ENCODE results near the gene YRDC. TPM values are rescaled to one million over a fixed set of nuclear protein-coding genes. Genes with fewer than 3 reads are reported as not detected.
A peak's percentile ranks its signal among the peaks of the same experiment; 100 is the strongest.

YRDC gene
- total RNA-seq, 3 donors from 2014 or later, result 178 to 187 (median 178) TPM

DNA sequence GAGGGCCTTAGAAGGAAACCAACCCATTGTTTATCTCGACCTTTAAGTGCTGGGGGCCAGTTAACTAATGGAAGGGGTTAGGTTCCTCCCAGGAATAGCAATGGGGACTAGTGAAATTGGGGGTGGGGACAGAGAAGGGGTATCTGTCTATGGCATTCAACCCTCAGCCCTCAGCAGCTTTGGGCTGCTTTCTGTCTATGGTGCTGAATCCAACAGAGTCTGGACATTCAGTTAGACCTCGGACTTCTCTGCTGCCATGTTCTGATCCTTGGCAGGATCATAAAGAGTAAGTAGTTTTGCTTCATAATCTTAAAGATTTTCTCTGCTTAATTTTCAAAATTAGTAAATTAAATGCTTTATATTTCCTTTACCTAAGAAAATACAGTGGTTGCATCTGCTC is 40.5 kb downstream of the YRDC start:
- H3K9me3 Mint-ChIP-seq, result no peaks in the 10 kb centered on the region
- H3K36me3 Mint-ChIP-seq (ENCODE audit: insufficient read depth), result no peaks in the 10 kb centered on the region
- H3K27me3 Mint-ChIP-seq (ENCODE audit: low read depth), result peaks cover 81% of the 10 kb centered on the region
- peaks cover 14% of the 10 kb centered on the region for H3K4me1 Mint-ChIP-seq (ENCODE audit: low read depth)
- H3K4me3 Mint-ChIP-seq, result no peak overlapping the region
- DNase-seq (no peak), ATAC-seq (no peak)

DNA sequence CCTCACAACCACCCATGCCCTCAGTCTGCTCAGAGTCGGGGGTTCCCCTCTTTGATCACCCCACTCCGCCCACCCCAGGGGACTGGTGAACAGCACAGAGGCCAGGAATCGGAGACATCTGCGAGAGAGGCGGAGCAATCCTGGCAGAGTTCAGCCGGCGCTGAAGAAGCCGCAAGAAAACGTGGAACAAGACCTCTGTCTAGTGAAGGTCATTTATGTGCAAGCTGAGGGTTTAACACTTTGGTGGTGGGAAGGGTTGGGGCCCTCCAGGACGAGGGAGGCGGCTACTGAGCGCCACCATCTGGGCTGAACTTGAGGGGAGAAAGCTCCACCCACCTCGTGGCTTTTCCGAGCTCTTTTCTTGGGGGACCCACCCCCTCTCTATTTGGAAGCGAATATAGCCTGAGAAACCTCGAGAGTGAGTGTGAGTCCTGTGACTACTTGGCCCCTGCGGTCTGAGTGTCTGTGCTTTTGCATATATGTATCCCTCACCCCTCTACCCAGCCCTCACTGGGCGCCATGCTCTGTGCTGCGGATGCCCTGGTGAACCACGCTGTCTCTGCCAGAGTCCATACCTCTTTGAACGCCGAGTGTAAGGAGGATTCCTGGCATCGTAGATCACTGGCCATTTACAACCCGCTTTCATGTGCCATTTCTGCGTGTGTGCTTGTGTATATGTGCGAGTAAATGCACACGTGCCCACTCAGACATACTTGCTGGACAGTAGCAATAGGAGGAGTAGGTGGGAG is 41.9 kb downstream of the YRDC start:
- no peak for DNase-seq
- Mint-ChIP-seq H3K9me3 (no peaks in the 10 kb centered on the region), H3K36me3 (ENCODE audit: insufficient read depth) (no peaks in the 10 kb centered on the region), H3K4me1 (ENCODE audit: low read depth) (peaks cover 14% of the 10 kb centered on the region), H3K27me3 (ENCODE audit: low read depth) (peaks cover 90% of the 10 kb centered on the region), H3K4me3 (peak overlapping the region; percentile 29)
- ATAC-seq, result peak; percentile 69 to 72

DNA sequence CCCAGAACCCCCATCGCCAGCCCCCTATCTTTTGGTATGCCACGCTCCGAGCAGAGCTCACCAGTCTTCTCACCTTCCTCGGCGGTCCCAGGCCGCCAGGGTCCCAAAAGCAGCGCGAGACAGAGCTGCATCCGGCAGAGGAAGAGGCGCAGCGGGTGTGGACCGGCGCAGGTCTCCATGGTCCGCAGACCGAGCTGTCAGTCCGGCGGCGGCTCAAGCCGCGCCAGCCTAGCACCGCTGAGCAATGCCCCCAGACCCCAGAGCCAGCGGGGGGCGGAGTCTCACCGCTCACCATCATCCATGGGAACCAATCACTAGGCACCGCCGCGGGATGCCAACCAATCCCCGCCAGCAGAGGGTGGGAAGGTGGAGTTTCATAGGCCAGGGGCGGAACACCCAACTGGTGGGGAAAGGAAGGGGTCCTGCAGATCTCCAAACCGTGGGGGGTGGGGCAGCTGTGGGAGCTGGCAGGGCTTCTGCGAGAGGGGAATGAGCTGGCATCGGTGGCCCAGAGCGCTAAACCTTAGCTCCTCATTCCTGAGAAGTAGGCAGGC is 43.0 kb downstream of the YRDC start, which contains the start of gene EPHA10:
Gene EPHA10 (minus strand): TSS at position 233 of the 554 bp plus-strand sequence. CDS start 54 bp downstream, at position 179.
- H3K4me3 Mint-ChIP-seq, result peak within 1 kb of the TSS; percentile 29
- H3K36me3 Mint-ChIP-seq (ENCODE audit: insufficient read depth), result no peaks in the 10 kb centered on the region
- ATAC-seq, result no peak
- H3K27me3 Mint-ChIP-seq (ENCODE audit: low read depth), result peaks cover 82% of the 10 kb centered on the region
- no peak for DNase-seq
- H3K9me3 Mint-ChIP-seq, result no peaks in the 10 kb centered on the region
- H3K4me1 Mint-ChIP-seq (ENCODE audit: low read depth), result peaks cover 14% of the 10 kb centered on the region

DNA sequence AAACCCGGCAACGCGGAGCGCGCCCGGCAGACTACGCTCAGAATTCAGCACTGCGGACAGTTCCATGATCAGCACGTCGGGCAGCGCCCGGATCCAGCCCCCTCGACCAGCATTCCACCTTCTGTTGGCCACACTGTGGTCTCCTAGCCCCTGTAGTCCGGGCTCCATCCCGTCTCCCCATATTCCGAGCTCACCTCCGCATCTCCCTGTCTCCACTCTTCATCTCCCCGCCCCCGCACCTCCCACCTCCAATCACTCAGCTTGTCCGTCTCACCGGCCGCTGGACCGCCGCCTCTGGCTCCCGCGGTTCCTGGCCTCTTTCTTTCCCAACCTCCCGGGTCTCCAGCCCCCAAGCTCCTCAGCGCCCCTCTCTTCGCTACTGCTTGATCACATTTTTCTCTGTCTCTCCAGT is 43.6 kb downstream of the YRDC start:
- no peak for DNase-seq
- Mint-ChIP-seq H3K4me3 (no peak overlapping the region), H3K9me3 (no peaks in the 10 kb centered on the region), H3K4me1 (ENCODE audit: low read depth) (peaks cover 14% of the 10 kb centered on the region), H3K27me3 (ENCODE audit: low read depth) (peaks cover 78% of the 10 kb centered on the region), H3K36me3 (ENCODE audit: insufficient read depth) (no peaks in the 10 kb centered on the region)
- ATAC-seq, result peak; percentile 37 to 65

DNA sequence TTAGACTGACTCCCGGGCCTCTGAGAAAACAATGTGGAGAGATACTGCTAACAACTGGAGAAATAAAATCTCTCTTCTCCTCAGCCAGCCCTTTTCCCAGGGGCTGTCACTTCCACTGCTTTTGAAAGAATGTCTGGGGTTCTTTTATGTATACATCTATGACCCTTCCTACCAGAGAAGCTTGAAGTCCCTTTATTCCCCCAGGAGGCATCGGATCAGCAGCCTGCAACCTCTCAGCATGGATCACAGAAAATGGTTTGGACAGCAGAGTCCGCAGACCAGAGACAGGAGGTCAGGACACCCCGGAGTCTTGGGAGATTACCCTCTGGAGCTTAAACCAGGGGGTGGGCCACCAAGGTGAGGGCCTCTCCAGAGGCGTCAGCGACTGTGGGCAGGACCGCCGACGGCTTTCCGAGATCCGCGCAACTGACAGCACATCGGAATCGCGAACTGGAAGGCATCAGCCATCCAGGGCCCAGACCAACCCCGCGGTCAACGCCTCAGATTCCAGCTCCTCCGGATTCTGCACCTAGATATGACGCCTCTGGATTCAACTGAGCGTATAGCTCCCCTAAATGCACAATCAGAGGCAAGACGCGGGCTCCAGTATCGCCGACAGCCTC is 44.1 kb downstream of the YRDC start:
- DNase-seq (no peak), ATAC-seq (no peak)
- Mint-ChIP-seq H3K9me3 (no peaks in the 10 kb centered on the region), H3K27me3 (ENCODE audit: low read depth) (peaks cover 73% of the 10 kb centered on the region), H3K36me3 (ENCODE audit: insufficient read depth) (no peaks in the 10 kb centered on the region), H3K4me1 (ENCODE audit: low read depth) (peaks cover 14% of the 10 kb centered on the region), H3K4me3 (no peak overlapping the region)

DNA sequence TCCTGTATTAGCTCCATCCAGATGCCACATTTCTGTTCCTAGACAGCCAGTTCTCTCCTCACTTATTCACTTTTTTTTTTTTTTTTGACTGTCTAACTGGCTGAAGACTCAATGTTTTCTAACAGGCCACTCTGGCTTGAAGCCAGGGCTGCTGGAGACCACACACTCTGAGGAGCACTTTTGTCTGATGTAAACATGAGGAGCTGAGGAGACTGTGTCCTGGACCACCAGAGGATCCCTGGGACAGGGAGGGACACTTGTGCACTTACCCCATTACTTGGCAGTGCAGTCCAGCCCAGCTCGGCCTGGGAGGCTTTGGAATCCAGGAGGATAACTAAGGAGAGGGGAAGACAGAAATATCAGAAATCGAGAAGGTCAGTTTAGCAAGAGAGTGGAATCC is 45.5 kb downstream of the YRDC start:
- no peaks in the 10 kb centered on the region for H3K9me3 Mint-ChIP-seq
- H3K4me3 Mint-ChIP-seq, result no peak overlapping the region
- no peak for ATAC-seq
- no peak for DNase-seq
- no peaks in the 10 kb centered on the region for H3K36me3 Mint-ChIP-seq (ENCODE audit: insufficient read depth)
- peaks cover 14% of the 10 kb centered on the region for H3K4me1 Mint-ChIP-seq (ENCODE audit: low read depth)
- H3K27me3 Mint-ChIP-seq (ENCODE audit: low read depth), result peaks cover 61% of the 10 kb centered on the region

DNA sequence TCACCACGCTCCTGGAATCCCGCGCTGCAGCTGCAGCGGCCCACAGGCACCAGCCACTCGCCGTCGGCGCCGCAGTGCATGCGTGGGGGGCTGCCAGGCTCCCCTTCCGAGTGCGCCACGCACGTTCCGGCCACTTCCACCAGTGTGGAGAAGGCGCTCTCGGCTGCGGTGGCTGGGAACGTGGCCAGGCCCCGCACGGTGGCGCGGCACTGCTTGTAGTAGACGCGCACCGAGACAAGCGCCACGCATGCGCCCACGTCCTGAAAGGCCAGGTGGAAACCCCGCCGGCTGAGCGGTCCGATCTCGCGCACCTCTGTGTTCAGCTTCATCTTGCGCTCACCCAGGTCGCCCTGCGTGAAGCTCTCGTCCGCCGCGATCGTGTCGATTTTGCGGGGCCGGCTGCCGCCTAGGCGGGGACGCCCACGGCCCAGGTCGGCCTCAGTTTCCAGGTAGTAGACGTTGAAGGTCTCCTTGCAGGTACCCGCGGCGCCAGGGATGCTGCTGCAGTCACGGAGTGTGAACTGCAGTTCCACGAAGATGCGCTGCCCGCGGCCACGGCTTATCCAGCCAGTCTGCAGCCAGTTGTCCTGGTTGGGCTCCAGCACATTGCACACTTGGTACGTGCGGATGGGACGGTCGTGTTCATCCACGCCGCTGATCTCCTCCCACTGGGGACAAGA is 46.5 kb downstream of the YRDC start:
- no peak for DNase-seq
- no peak overlapping the region for H3K4me3 Mint-ChIP-seq
- no peaks in the 10 kb centered on the region for H3K36me3 Mint-ChIP-seq (ENCODE audit: insufficient read depth)
- no peaks in the 10 kb centered on the region for H3K9me3 Mint-ChIP-seq
- no peak for ATAC-seq
- H3K27me3 Mint-ChIP-seq (ENCODE audit: low read depth), result peaks cover 54% of the 10 kb centered on the region
- H3K4me1 Mint-ChIP-seq (ENCODE audit: low read depth), result peaks cover 14% of the 10 kb centered on the region

DNA sequence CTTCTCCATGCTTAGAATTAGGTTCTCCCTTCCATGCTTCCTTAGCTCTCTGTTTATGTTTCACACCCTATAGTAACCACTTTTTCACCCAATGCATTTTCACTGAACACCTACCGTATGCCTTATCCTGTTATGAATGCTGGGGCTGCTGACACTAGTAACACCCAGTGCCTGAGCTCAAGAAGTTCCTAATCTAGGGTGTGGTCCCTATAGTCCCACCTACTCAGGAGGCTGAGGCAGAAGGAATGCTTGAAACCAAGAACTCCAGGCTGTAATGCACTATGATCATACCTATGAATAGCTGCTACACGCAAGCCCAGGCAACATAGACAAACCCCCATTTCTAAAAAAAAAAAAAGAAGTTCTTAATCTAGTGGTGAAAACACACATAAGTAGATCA is 48.6 kb downstream of the YRDC start:
- Mint-ChIP-seq H3K4me1 (ENCODE audit: low read depth) (peaks cover 6% of the 10 kb centered on the region), H3K27me3 (ENCODE audit: low read depth) (peaks cover 46% of the 10 kb centered on the region), H3K4me3 (no peak overlapping the region), H3K36me3 (ENCODE audit: insufficient read depth) (no peaks in the 10 kb centered on the region), H3K9me3 (no peaks in the 10 kb centered on the region)
- ATAC-seq, result no peak
- DNase-seq, result no peak

DNA sequence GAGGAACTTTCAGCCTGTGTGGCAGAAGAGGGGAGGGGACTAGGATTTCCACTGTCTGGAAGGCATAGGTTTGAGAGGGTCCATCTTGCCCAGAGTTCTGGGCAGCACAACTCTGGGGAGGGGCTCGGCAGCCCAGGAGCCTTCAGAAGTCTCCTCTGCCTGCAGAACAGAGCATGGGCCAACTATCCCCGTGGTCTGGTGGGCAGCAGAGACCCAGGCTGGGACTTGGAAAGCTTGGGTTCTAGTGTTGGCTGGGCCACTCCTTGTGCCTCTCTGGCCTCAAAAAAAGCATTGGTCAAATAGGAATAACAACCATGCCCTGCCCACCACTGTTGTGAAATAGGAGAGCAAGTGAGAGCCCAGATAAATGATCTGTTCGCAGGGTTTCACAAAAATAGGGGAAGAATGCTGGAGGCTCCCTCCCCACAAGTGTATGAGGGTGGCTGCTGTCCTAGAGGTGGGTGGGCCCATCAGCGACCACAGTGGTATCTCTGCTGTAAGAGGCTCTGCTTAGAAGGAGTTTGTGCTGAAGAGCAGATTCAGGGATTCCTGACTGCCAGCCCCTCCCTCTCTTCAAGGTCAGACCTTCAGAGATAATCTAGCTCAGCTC is 52.0 kb downstream of the YRDC start:
- Mint-ChIP-seq H3K9me3 (no peaks in the 10 kb centered on the region), H3K36me3 (ENCODE audit: insufficient read depth) (no peaks in the 10 kb centered on the region)

DNA sequence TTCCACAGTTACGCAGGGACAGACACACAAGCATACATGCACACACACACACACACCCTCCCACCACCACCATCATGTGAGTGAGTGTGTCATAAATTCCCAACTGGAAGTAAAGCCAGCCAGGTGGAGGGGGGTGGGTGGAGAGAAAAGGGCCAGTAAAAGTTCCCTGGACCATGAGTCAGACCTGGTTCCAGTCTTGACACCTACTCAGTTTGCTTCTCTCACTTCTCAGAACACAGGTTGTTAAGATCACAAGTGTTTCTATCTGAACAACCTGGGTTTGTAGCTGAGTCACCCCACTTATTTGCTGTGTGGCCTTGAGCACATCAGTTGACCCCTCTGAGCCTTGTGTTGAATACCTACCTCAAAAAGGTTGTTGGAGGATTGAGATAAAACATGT is 52.7 kb downstream of the YRDC start:
- Mint-ChIP-seq H3K27me3 (ENCODE audit: low read depth) (peaks cover 41% of the 10 kb centered on the region), H3K36me3 (ENCODE audit: insufficient read depth) (no peaks in the 10 kb centered on the region), H3K4me3 (no peak overlapping the region), H3K9me3 (no peaks in the 10 kb centered on the region), H3K4me1 (ENCODE audit: low read depth) (peaks cover 11% of the 10 kb centered on the region)
- no peak for DNase-seq
- ATAC-seq, result peak; percentile 73 to 78

More for the DNA sequence above, 52.0 kb downstream of the YRDC start:
- Mint-ChIP-seq H3K4me1 (ENCODE audit: low read depth) (peaks cover 11% of the 10 kb centered on the region), H3K4me3 (no peak overlapping the region), H3K27me3 (ENCODE audit: low read depth) (peaks cover 39% of the 10 kb centered on the region)
- ATAC-seq (no peak), DNase-seq (no peak)

DNA sequence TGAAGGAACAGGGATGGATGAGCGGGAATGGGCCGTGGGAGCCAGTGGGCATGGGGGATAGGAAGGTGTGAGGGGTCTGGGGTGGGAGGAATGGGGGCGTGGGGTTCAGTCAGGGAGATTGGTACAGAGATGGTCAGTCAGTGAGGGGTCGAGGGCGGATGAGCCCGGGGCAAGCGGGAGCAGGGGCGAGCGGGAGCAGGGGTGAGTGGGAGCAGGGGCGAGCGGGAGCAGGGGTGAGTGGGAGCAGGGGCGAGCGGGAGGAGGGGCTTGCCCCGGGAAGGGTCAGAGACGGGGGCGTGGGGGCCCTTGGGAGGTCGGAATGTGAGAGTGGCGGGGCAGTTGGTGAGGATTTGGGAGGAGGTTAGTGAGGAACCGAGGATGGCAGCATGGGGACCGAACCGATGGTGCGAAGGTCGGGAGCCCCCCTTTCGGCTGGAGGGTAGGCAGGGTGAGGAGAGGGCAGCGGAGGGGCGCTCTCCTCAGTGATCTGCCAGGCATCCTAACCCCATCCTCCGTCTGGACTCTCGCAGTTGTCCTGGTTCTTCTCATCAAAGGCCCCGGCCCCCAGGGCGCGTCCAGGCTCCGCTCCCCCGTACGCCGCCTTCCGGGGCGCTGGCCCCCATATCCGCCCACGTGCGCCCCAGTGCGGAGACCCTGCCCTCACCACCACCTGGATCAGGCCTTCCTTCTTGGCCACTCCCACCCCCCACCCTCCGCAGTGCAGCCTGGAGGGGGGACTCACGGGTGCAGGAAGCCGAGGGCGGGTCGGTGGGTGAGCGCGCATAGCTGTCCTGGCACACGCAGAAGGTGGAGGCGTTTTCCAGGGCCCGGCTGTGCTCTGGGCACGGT is 54.3 kb downstream of the YRDC start:
- ATAC-seq, result no peak
- Mint-ChIP-seq H3K27me3 (ENCODE audit: low read depth) (peaks cover 46% of the 10 kb centered on the region), H3K4me3 (peak overlapping the region; percentile 51), H3K9me3 (no peaks in the 10 kb centered on the region), H3K36me3 (ENCODE audit: insufficient read depth) (no peaks in the 10 kb centered on the region), H3K4me1 (ENCODE audit: low read depth) (peaks cover 11% of the 10 kb centered on the region)
- DNase-seq, result no peak

All from activated T-cell treated with anti-CD3 and anti-CD28 coated beads, Interleukin-2, amount 50 U/mL, for 4 hours (primary cell).